Occipital lobe (tissue), 2 donors: ENCODE measurements around the gene ERVH48-1. TPM values are rescaled to one million over a fixed set of nuclear protein-coding genes. Genes with fewer than 3 reads are reported as not detected.
"Not testable (repeated sequence)": the region's sequence is repeated elsewhere in the genome, so short reads cannot be mapped to it uniquely, and the experiment has no call there.

ENCODE experiments used
- DNase-seq: peaks from one replicate; lab custom pipeline; 2025; lab: John Stamatoyannopoulos, UW
- total RNA-seq: library from RNA; depleted of rRNA; stranded (reverse); fragments of >200 nt; gene quantifications from one replicate; pipeline ENCODE4 v1.2.3, GENCODE V29; 2014

The ERVH48-1 gene
- total RNA-seq, 1 donor from 2014 or later: not detected

GRCh38 chr21:42939582-42940413, 14.4 kb upstream of the ERVH48-1 start:
- DNase-seq: peak; percentile 73

- DNase-seq: not testable (repeated sequence)
Observed at GRCh38 chr21:42938606-42938995, 13.2 kb upstream of the ERVH48-1 start.

- DNase-seq: no peak
Observed at GRCh38 chr21:42937960-42938605, 12.7 kb upstream of the ERVH48-1 start.

GRCh38 chr21:42937034-42937940, 11.9 kb upstream of the ERVH48-1 start:
- not testable (repeated sequence) for DNase-seq

- DNase-seq: not testable (repeated sequence)
Observed at GRCh38 chr21:42936360-42936759, 10.9 kb upstream of the ERVH48-1 start.

GRCh38 chr21:42933973-42934372, 8.5 kb upstream of the ERVH48-1 start:
- DNase-seq: not testable (repeated sequence)

GRCh38 chr21:42933137-42933970, 7.9 kb upstream of the ERVH48-1 start:
- DNase-seq: not testable (repeated sequence)

GRCh38 chr21:42932378-42933136, 7.1 kb upstream of the ERVH48-1 start:
- DNase-seq: not testable (repeated sequence)

- no peak for DNase-seq
Observed at GRCh38 chr21:42931560-42932235, 6.3 kb upstream of the ERVH48-1 start.

GRCh38 chr21:42929969-42930368, 4.5 kb upstream of the ERVH48-1 start:
- DNase-seq: no peak

- DNase-seq: not testable (repeated sequence)
Observed at GRCh38 chr21:42927474-42928200, 2.2 kb upstream of the ERVH48-1 start.

- DNase-seq: no peak
Observed at GRCh38 chr21:42924433-42924751, 1.0 kb downstream of the ERVH48-1 start.

- DNase-seq: peak; percentile 43
Observed at GRCh38 chr21:42923553-42924432, 1.6 kb downstream of the ERVH48-1 start.

GRCh38 chr21:42922918-42923317, 2.5 kb downstream of the ERVH48-1 start:
- DNase-seq: no peak

- DNase-seq: no peak
Observed at GRCh38 chr21:42921927-42922326, 3.5 kb downstream of the ERVH48-1 start.

- DNase-seq: no peak
Observed at GRCh38 chr21:42918291-42918690, 7.1 kb downstream of the ERVH48-1 start.

GRCh38 chr21:42913476-42913875, 12.0 kb downstream of the ERVH48-1 start:
- no peak for DNase-seq

- DNase-seq: not testable (repeated sequence)
Observed at GRCh38 chr21:42911920-42912319, 13.5 kb downstream of the ERVH48-1 start.
